Stimulated activated CD4-positive, alpha-beta T cell treated with anti-CD3 and anti-CD28 coated beads, Interleukin-12 subunit alpha, Interleukin-12 subunit beta, amount 100 ng/mL, for 24 hours (primary cell): ENCODE measurements around the gene RAB6A.

Experiments
- DNase-seq, 2 experiments: peaks; one replicate each; pipeline ENCODE4 v3.0.0-alpha.2; 2020; ENCODE audit warnings: low read depth in 2 of 2

RAB6A gene

GRCh38 chr11:73653996-73654395 lies 106.9 kb downstream of the RAB6A start:
- DNase-seq = no peak

- DNase-seq = no peak
These were observed 107.9 kb downstream of the RAB6A start for GRCh38 chr11:73652856-73653559.

GRCh38 chr11:73652046-73652730 lies 108.7 kb downstream of the RAB6A start:
- DNase-seq = no peak

- no peak for DNase-seq
These were observed 109.2 kb downstream of the RAB6A start for GRCh38 chr11:73651661-73652045.

DNA sequence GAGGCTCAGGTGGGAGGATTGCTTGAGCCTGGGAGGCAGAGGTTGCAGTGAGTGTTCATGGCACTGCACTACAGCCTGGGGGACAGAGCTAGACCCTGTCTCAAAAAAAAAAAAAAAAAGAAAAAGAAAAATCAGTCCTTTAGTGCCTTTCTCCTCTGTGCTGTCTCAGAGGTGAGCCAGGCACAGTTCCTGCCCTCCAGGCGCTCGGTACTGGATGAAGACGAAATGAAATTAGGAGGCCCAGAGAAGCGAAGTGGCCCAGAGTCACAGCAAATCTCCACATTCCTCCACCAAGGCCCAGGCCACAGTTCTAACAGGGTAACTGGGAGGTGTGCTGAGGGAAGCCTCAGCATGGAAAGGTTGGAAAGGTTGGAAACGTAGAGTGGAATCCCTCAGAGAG lies 109.6 kb downstream of the RAB6A start:
- DNase-seq = no peak

GRCh38 chr11:73650400-73650799 lies 110.5 kb downstream of the RAB6A start:
- no peak for DNase-seq

- DNase-seq = no peak
These were observed 111.7 kb downstream of the RAB6A start for GRCh38 chr11:73649206-73649605.

GRCh38 chr11:73648571-73649046 lies 112.3 kb downstream of the RAB6A start:
- no peak for DNase-seq

DNA sequence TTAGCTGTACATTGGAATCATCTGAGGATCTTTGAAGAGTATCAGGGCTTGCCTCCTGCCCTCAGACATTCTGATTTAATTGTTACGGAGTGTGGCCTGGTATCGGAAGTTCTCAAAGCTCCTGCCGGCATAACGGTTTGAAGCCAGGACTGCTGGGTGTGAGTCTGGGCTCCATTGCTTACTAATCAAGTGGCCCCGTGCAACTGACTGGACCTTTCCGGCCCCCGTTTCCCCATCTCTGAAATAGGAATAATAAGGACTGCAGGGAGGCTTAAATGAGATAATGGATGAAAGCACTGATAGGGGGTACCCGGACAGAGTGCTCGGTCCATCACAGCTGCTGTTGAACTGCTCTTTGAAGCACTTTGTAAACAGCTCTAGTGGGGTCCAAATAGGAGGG lies 112.8 kb downstream of the RAB6A start:
- no peak for DNase-seq

DNA sequence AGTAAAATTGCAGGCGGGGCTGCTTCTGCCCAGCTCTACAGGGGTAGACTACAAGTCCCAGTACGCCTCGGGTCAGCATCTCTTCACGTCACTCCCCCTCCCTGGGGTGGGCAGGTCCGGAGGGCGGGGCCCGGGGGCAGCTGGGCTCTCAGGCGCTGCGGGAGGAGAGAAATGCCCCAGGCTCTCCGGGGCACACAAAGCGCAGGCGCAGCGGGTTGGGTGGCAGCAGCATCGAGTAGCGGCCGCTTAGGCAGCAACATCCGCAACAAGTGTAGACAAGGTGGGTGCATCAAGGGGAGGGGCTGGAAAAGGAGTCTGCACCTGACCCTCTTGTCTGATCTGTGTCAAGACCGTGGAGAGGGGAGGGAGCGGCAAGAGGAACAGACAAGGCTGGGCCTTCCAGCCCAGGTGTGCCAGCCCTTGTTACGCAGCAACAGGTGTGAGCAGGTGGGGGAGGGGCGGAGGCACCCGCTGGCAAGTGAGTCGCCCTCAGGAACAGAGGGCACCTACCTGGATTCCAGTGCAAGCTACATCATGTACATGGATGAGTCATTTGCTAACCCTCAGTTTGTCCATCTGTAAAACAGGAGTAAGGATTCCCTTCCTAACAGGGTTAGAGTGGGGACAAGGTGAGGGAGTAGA lies 113.3 kb downstream of the RAB6A start:
- peak; percentile 79 to 84 for DNase-seq

DNA sequence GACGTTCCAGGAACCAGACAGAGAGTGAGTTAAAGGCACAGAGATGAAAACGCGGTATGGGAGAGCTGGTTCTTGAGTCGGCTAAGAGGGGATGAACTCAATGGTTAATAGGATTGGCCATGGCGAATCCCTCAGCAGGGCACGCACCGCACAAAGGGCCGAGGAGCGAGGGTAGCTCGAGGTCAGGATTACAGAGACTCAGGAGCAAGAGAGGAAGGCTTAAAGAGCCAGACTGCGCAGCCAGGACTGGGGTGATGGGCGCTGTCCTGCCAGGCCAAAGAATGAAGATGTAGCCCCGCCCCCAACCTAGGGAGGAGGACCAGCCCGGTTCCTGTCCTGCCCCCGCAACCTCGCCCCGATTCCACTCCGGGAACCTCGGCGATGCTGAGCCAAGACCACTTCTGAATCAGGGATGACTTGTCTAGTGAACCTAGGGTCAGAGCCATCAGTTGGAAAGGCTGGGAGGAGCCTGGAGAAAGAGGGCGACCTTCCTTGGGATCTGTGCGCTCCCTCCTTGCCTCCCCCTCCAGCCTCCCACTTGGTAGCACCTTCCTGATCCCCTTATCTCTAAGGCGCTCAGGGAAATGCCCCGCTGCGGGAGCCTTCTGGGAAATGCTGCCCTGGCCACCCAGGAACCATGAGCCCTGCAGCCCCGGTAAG lies 114.8 kb downstream of the RAB6A start, which contains the start of gene PLEKHB1:
Gene PLEKHB1 (plus strand): TSS at position 610 of the 660 bp plus-strand sequence. CDS start 28 bp downstream, at position 638.
- no peak for DNase-seq

DNA sequence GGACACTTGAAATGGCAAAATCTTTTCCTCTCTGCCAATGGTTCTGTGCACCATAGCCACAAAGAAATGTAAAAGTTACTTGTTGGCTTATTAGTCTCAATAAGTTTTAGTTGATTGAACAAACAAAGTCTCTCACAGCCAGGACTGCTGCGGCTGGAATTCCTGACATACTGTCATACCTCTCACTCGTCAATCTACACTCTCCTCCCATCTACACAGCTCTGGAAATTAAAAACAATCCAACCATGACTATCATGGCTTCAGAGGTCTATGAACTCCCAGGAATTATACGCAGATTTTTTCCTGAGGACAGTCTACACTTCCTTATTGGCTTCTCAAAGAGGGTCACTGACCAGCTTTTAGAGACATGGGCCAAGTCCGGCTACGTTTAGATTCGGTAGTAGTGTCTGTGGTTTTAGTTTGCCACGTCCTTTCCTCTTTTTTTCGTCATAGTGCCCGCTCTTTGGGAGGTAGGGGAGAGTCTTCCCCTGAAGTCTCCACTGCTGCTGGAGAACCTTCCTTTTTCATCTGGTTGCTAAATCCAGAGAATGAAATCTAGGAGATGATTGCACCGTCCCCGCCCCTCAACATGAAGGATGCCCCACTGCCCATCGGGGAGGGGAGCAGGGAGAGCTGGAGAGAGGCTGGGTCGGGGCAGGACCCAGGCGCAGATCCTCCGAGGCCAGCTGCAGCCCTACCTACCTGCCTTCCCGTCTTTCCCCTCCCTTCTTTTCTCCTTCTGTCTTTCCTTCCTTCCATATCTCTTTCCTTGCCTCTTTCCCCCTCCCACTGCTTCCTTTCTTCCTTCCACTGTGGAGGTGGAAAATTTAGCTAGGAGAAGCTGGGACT lies 115.5 kb downstream of the RAB6A start:
- no peak for DNase-seq

DNA sequence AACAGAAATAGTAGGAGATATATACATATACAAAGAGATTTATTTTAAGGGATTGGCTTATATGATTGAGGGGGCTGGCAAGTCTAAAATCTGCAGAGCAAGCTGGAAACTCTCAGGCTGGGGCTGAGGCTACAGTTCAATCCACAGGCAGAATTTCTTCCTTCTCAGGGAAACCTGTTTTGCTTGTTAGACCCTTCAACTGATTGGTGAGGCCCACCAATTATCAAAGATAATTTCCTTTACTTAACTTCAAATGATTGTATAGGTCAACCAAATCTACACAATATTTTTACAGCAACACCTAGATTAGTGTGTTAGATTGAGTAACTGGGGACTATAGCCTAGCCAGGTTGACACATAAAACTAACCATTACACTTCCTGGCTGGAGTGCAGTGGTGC lies 119.2 kb downstream of the RAB6A start:
- DNase-seq = no peak

DNA sequence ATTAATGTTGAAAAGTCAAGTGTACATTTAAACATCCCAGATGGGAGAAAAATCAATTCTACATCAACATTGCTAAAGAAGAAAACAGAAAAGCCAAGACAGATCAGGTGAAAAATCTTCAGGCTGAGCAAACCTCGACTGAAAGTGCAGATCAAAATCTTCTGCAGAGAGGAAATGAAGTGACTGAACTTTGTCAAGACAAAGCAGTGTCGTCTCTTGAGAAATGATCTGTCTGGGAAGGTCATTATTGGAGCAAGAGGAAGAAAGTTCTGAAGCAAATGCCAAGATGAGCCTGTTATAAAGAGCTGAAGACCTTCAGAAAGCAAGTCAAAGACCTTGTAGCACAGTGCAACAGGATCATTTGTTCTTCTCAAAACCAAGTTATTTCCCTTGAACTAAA lies 120.3 kb downstream of the RAB6A start:
- no peak for DNase-seq

DNA sequence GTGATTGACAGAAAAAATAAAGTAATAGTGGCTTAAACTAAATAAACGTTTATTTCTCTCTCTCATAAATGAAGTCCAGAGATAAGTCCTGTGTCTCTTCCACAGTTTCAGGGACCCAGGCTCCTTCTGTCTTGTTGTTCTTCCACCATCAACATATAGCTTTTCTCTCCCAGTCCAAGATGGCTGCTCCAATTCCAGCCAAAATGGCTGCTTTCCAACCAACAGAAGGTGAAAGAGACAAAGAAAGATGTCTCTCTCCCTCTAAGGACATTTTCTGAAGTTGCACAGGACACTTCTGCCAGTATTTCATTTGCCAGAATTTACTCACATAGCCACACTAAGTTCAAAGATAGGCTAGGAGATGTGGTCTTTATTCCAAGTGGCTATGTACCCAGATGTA lies 123.9 kb downstream of the RAB6A start:
- no peak for DNase-seq

DNA sequence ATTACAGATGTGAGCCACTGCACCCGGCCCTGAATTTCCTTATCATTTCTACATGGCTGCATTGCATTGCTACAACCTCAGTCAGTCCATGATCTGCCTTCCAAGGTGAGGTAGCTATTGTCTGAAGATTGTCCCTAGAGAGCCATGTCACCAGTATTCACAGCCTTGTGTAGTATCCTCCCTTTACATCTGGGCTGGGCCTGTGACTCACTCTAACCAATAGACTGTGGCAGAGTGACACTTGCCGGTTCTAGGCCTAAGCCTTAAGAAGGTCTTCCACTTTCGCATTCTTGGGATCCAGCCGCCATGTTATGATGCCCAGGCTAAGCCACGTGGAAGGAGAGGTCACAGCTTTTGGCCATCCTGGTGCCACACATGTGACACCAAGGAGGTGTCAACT lies 124.6 kb downstream of the RAB6A start:
- no peak for DNase-seq

DNA sequence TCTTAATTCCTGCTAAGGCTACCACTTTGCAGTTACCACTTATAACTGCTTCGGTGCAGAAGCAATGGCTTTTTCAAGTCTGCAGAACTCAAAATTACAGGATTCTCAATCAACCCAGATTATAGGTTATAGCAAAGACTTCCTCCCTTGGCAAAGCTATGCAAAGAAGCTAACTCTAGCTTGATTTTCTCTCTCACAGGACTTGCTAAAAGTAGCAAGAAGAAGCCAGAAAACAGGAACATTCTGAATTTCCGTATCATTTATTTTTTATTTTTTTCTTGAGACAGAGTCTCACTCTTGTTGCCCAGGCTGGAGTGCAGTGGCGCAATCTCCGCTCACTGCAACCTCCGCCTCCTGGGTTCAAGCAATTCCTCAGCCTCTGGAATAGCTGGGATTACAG lies 125.2 kb downstream of the RAB6A start:
- no peak for DNase-seq

- DNase-seq = no peak
These were observed 126.9 kb downstream of the RAB6A start for GRCh38 chr11:73633999-73634398.

- no peak for DNase-seq
These were observed 127.9 kb downstream of the RAB6A start for GRCh38 chr11:73632996-73633395.

- no peak for DNase-seq
These were observed 131.0 kb downstream of the RAB6A start for GRCh38 chr11:73629907-73630306.

DNA sequence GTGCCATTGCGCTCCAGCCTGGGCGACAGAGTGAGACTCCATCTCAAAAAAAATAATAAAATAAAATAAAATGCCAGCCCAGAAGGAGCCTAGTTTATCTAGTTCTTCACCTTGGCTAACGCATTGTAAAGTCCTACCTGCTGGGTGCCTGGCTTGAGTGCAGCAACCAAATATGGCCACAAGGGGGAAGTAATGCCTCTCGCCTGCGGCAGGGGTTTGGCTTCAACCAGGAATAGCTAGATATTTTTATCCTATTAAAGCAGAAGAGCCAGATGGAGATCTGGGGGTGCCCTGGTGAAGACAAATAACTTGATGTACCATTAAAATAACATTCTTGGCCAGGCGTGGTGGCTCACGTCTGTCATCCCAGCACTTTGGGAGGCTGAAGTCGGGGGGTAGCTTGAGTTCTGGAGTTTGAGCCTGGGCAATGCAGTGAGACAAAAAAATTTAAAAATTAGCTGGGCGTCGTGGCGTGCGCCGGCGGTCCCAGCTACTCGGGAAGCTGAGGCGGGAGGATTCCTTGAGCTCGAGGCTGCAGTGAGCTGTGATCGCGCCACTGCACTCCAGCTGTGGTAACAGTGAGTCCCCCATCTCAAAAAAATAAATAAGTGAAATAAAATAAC lies 135.1 kb downstream of the RAB6A start:
- peak; percentile 38 to 60 for DNase-seq
